OCI-LY3 (cell line): ENCODE results near the gene TRIM62.

Source experiments
- H2AFZ ChIP-seq: fragments of 200-600, 300-600 bp; shearing (Covaris generic); 2 replicates; pipeline ENCODE4 v1.6.0; 2014; ENCODE audit warnings: antibody characterized with exemption, low read depth, low read length
- H3K27ac ChIP-seq: fragments of 200-600, 300-600 bp; sonication (generic); 2 replicates; pipeline ENCODE4 v1.5.1; 2014; ENCODE audit warnings: mild to moderate bottlenecking, low read length, moderate library complexity, mixed read lengths
- H3K27me3 ChIP-seq: fragments of 200-600, 300-600 bp; sonication (generic); 2 replicates; pipeline ENCODE4 v1.6.1; 2014; ENCODE audit warnings: low read depth, low read length, mixed read lengths
- H3K36me3 ChIP-seq: fragments of 200-600, 300-600 bp; sonication (generic); replicated peaks from 2 replicates; pipeline ENCODE3; 2014; ENCODE audit warnings: low read depth, low read length, mixed read lengths
- H3K4me1 ChIP-seq: fragments of 300-600, 200-600 bp; sonication (generic); 2 replicates; pipeline ENCODE4 v1.6.1; 2014; ENCODE audit warnings: low read length, mixed read lengths
- H3K4me2 ChIP-seq: fragments of 200-600, 300-600 bp; sonication (generic); 2 replicates; pipeline ENCODE4 v1.6.1; 2014; ENCODE audit warnings: low read length, mixed read lengths
- H3K4me3 ChIP-seq: fragments of 300-600, 200-600 bp; sonication (generic); 2 replicates; pipeline ENCODE4 v1.5.1; 2014; ENCODE audit warnings: antibody characterized with exemption, mild to moderate bottlenecking, low read length, moderate library complexity
- H3K79me2 ChIP-seq: fragments of 300-600, 200-600 bp; shearing (Covaris generic); 2 replicates; pipeline ENCODE4 v1.6.1; 2014; ENCODE audit warnings: mild to moderate bottlenecking, low read length, mixed read lengths
- H3K9ac ChIP-seq: fragments of 300-600, 200-600 bp; shearing (Covaris generic); 2 replicates; pipeline ENCODE4 v1.6.0; 2014; ENCODE audit warnings: mild to moderate bottlenecking, low read length, moderate library complexity
- H3K9me3 ChIP-seq: fragments of 200-600, 300-600 bp; shearing (Covaris generic); 2 replicates; pipeline ENCODE4 v1.6.1; 2014; ENCODE audit warnings: low read length, mixed read lengths; ENCODE audit not compliant: insufficient read depth
- H4K20me1 ChIP-seq: fragments of 200-600, 300-600 bp; sonication (generic); 2 replicates; pipeline ENCODE4 v1.6.1; 2016; ENCODE audit warnings: low read length, mixed read lengths; ENCODE audit not compliant: insufficient read depth
- CTCF ChIP-seq: fragments of 200-600, 300-600 bp; sonication (generic); IDR thresholded peaks from 2 replicates; pipeline ENCODE4 v1.5.1; 2014; ENCODE audit warnings: antibody characterized with exemption, low read length, low read depth
- EZH2phosphoT487 ChIP-seq: fragments of 200-600 bp; shearing (Covaris generic); IDR thresholded peaks from 2 replicates; pipeline ENCODE4 v1.6.1; 2018; ENCODE audit warnings: antibody characterized with exemption, mixed run types, low read depth

The TRIM62 gene

GRCh38 chr1:33159577-33159976, 22.3 kb downstream of the TRIM62 start:
- Histone ChIP-seq H3K27ac (no peak overlapping the region), H3K4me3 (no peak overlapping the region), H3K9me3 (no peaks in the 10 kb centered on the region), H4K20me1 (no peaks in the 10 kb centered on the region), H3K9ac (no peak overlapping the region), H3K27me3 (no peaks in the 10 kb centered on the region), H3K79me2 (no peaks in the 10 kb centered on the region), H2AFZ (no peak overlapping the region), H3K36me3 (no peaks in the 10 kb centered on the region), H3K4me2 (no peak overlapping the region), H3K4me1 (no peaks in the 10 kb centered on the region)
- TF ChIP-seq CTCF (no peak), EZH2phosphoT487 (no peak)

GRCh38 chr1:33158366-33158765, 23.5 kb downstream of the TRIM62 start:
- Histone ChIP-seq H3K27me3 (no peaks in the 10 kb centered on the region), H3K79me2 (no peaks in the 10 kb centered on the region), H3K9ac (no peak overlapping the region), H3K4me3 (no peak overlapping the region), H3K36me3 (no peaks in the 10 kb centered on the region), H3K4me1 (no peaks in the 10 kb centered on the region), H3K9me3 (no peaks in the 10 kb centered on the region), H2AFZ (no peak overlapping the region), H3K27ac (no peak overlapping the region), H3K4me2 (no peak overlapping the region), H4K20me1 (no peaks in the 10 kb centered on the region)
- TF ChIP-seq EZH2phosphoT487, result no peak
- TF ChIP-seq CTCF, result no peak

GRCh38 chr1:33157131-33157530, 24.7 kb downstream of the TRIM62 start:
- Histone ChIP-seq H3K36me3 (no peaks in the 10 kb centered on the region), H2AFZ (no peak overlapping the region), H4K20me1 (no peaks in the 10 kb centered on the region), H3K79me2 (no peaks in the 10 kb centered on the region), H3K4me3 (no peak overlapping the region), H3K4me1 (no peaks in the 10 kb centered on the region), H3K9me3 (no peaks in the 10 kb centered on the region), H3K4me2 (no peak overlapping the region), H3K9ac (no peak overlapping the region), H3K27me3 (no peaks in the 10 kb centered on the region), H3K27ac (no peak overlapping the region)
- TF ChIP-seq CTCF (no peak), EZH2phosphoT487 (no peak)

- Histone ChIP-seq H3K27me3 (no peaks in the 10 kb centered on the region), H3K79me2 (no peaks in the 10 kb centered on the region), H2AFZ (no peak overlapping the region), H3K4me2 (no peak overlapping the region), H3K36me3 (no peaks in the 10 kb centered on the region), H3K27ac (no peak overlapping the region), H3K4me1 (no peaks in the 10 kb centered on the region), H4K20me1 (no peaks in the 10 kb centered on the region), H3K4me3 (no peak overlapping the region), H3K9me3 (no peaks in the 10 kb centered on the region), H3K9ac (no peak overlapping the region)
- no peak for TF ChIP-seq EZH2phosphoT487
- TF ChIP-seq CTCF, result no peak
Observed at GRCh38 chr1:33155877-33156538, 25.8 kb downstream of the TRIM62 start.
